Hepatocyte (in vitro differentiated cells): ENCODE results near the gene ADGRB3. TPM values are rescaled to one million over a fixed set of nuclear protein-coding genes. Genes with fewer than 3 reads are reported as not detected.

Experiments
- DNase-seq: peaks from one replicate; pipeline ENCODE4 v3.0.0-alpha.2; 2016; ENCODE audit warnings: low spot score
- H2AFZ ChIP-seq: fragments of 200-600 bp; sonication (generic); 2 replicates; pipeline ENCODE4 v1.6.0; 2016; ENCODE audit warnings: antibody characterized with exemption, mild to moderate bottlenecking
- H3K27ac ChIP-seq: fragments of 200-600 bp; sonication (generic); 2 replicates; pipeline ENCODE4 v1.5.1; 2016; ENCODE audit warnings: mild to moderate bottlenecking
- H3K27me3 ChIP-seq: fragments of 200-600 bp; sonication (generic); 2 replicates; pipeline ENCODE4 v1.6.1; 2016
- H3K36me3 ChIP-seq: fragments of 200-600 bp; sonication (generic); replicated peaks from 2 replicates; pipeline ENCODE4 v1.5.1; 2016; ENCODE audit warnings: low read depth; ENCODE audit not compliant: insufficient read depth
- H3K4me1 ChIP-seq: fragments of 200-600 bp; sonication (generic); 2 replicates; pipeline ENCODE4 v1.5.1; 2016; ENCODE audit warnings: mild to moderate bottlenecking, moderate library complexity; ENCODE audit not compliant: insufficient read depth
- H3K4me2 ChIP-seq: fragments of 200-600 bp; sonication (generic); 2 replicates; pipeline ENCODE4 v1.6.0; 2016
- H3K4me3 ChIP-seq: fragments of 200-600 bp; sonication (generic); 2 replicates; pipeline ENCODE4 v1.5.1; 2016; ENCODE audit warnings: mild to moderate bottlenecking
- H3K79me2 ChIP-seq: fragments of 200-600 bp; sonication (generic); 2 replicates; pipeline ENCODE4 v1.6.0; 2017; ENCODE audit warnings: mild to moderate bottlenecking
- H3K9me2 ChIP-seq: fragments of 200-600 bp; sonication (generic); replicated peaks from 2 replicates; pipeline ENCODE4 v1.6.0; 2017; ENCODE audit warnings: mild to moderate bottlenecking; ENCODE audit not compliant: insufficient read depth
- H3K9me3 ChIP-seq: fragments of 200-600 bp; sonication (generic); 2 replicates; pipeline ENCODE4 v1.5.1; 2016; ENCODE audit warnings: low read depth, mild to moderate bottlenecking
- H4K20me1 ChIP-seq: fragments of 200-600 bp; sonication (generic); 2 replicates; pipeline ENCODE4 v1.6.0; 2016; ENCODE audit warnings: mild to moderate bottlenecking; ENCODE audit not compliant: insufficient read depth, poor library complexity, severe bottlenecking
- EZH2 ChIP-seq: fragments of 200-600 bp; sonication (generic); IDR thresholded peaks from 2 replicates; pipeline ENCODE4 v1.6.1; 2016; ENCODE audit warnings: antibody characterized with exemption, mild to moderate bottlenecking, borderline replicate concordance
- EZH2phosphoT487 ChIP-seq: fragments of 200-600 bp; sonication (generic); IDR thresholded peaks from one replicate; pipeline ENCODE4 v1.6.1; 2018; ENCODE audit warnings: antibody characterized with exemption, mild to moderate bottlenecking, low read depth, moderate library complexity; ENCODE audit not compliant: unreplicated experiment, severe bottlenecking
- WGBS: methylation state at CpG from one replicate; pipeline ENCODE4 v1.1.6; 2016; ENCODE audit warnings: low lambda C conversion rate; ENCODE audit errors: missing lambda C conversion rate; 5-methylcytosine and 5-hydroxymethylcytosine counted together
- polyA plus RNA-seq: library from polyadenylated mRNA; unstranded; fragments of >200 nt; fragmentation: Nextera tagmentation; extraction: Ambion mirVana; gene quantifications from 2 replicates; pipeline ENCODE4 v1.2.1, GENCODE V29; 2016
- total RNA-seq: library from RNA; depleted of rRNA; stranded (reverse); fragments of >200 nt; gene quantifications from 2 replicates; pipeline ENCODE4 v1.2.3, GENCODE V29; 2014
- TF ChIP-seq, protein P1 (sequence below): fragments of 200-600 bp; sonication (generic); IDR thresholded peaks from 2 replicates; pipeline ENCODE4 v1.5.1; 2016; ENCODE audit warnings: antibody characterized with exemption, mild to moderate bottlenecking; ENCODE audit not compliant: poor library complexity

ADGRB3 gene
- total and polyA plus RNA-seq, 2 experiments from 2014 or later = 0.17 to 2.2 TPM

DNA sequence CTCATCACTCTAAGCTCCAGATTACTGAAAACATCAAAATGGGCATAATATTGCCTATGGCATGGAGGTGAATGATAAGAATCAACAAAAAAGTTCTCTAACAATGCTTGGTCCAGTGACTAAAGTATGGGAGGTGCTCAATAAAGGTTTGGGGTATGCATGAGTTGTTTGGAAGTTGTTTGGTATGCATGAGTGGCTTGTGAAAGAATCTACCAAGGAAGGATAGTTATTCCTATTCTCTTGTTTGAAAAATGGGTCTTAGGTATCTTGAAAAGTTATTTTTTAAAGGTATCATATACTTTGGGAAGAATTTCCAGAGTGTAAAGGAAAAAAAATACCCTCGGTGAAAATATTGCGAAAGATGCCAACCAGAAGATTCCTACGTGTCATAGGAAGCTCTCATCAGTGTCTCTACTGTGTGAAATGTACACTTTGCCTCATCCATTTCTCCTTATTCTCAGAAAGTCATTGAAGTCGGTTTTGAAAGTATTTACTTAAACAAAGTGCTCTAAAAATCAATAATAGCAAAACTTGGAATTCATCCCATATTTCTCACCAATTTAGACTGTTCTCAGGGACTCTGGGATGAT is 449.8 kb downstream of the ADGRB3 start:
- TF ChIP-seq EZH2phosphoT487 (no peak), EZH2 (no peak)
- TF ChIP-seq, protein P1, sequence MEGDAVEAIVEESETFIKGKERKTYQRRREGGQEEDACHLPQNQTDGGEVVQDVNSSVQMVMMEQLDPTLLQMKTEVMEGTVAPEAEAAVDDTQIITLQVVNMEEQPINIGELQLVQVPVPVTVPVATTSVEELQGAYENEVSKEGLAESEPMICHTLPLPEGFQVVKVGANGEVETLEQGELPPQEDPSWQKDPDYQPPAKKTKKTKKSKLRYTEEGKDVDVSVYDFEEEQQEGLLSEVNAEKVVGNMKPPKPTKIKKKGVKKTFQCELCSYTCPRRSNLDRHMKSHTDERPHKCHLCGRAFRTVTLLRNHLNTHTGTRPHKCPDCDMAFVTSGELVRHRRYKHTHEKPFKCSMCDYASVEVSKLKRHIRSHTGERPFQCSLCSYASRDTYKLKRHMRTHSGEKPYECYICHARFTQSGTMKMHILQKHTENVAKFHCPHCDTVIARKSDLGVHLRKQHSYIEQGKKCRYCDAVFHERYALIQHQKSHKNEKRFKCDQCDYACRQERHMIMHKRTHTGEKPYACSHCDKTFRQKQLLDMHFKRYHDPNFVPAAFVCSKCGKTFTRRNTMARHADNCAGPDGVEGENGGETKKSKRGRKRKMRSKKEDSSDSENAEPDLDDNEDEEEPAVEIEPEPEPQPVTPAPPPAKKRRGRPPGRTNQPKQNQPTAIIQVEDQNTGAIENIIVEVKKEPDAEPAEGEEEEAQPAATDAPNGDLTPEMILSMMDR = no peak
- Histone ChIP-seq H3K27me3 (no peaks in the 10 kb centered on the region), H3K27ac (no peak overlapping the region), H3K4me3 (no peak overlapping the region), H3K9me3 (no peaks in the 10 kb centered on the region), H4K20me1 (no peaks in the 10 kb centered on the region), H3K9me2 (no peaks in the 10 kb centered on the region), H2AFZ (no peak overlapping the region), H3K79me2 (no peaks in the 10 kb centered on the region), H3K4me2 (no peak overlapping the region), H3K4me1 (no peaks in the 10 kb centered on the region), H3K36me3 (no peaks in the 10 kb centered on the region)
- no peak for DNase-seq
- whole genome bisulfite sequencing = 82% methylated on average over 4 of the region's 4 CpGs

- 81% methylated on average over 2 of the region's 2 CpGs for WGBS
- Histone ChIP-seq H3K27ac (no peak overlapping the region), H4K20me1 (no peaks in the 10 kb centered on the region), H3K79me2 (no peaks in the 10 kb centered on the region), H3K9me2 (no peaks in the 10 kb centered on the region), H2AFZ (no peak overlapping the region), H3K4me2 (no peak overlapping the region), H3K9me3 (no peaks in the 10 kb centered on the region), H3K4me3 (no peak overlapping the region), H3K4me1 (no peaks in the 10 kb centered on the region), H3K27me3 (no peaks in the 10 kb centered on the region), H3K36me3 (no peaks in the 10 kb centered on the region)
- TF ChIP-seq EZH2 = no peak
- no peak for TF ChIP-seq EZH2phosphoT487
- TF ChIP-seq, protein P1 = no peak
- no peak for DNase-seq
Observed at GRCh38 chr6:69086689-69087088, 451.6 kb downstream of the ADGRB3 start.

- no peak for TF ChIP-seq EZH2
- TF ChIP-seq, protein P1 = no peak
- no peak for TF ChIP-seq EZH2phosphoT487
- H3K27ac ChIP-seq = no peak overlapping the region
- DNase-seq = no peak
- H4K20me1 ChIP-seq = no peaks in the 10 kb centered on the region
- no peaks in the 10 kb centered on the region for H3K27me3 ChIP-seq
- no peak overlapping the region for H3K4me2 ChIP-seq
- 96% methylated on average over 1 of the region's 1 CpG for WGBS
- H3K4me3 ChIP-seq = no peak overlapping the region
- H2AFZ ChIP-seq = no peak overlapping the region
- no peaks in the 10 kb centered on the region for H3K9me3 ChIP-seq
- H3K9me2 ChIP-seq = no peaks in the 10 kb centered on the region
- no peaks in the 10 kb centered on the region for H3K4me1 ChIP-seq
- no peaks in the 10 kb centered on the region for H3K79me2 ChIP-seq
- no peaks in the 10 kb centered on the region for H3K36me3 ChIP-seq
Observed at GRCh38 chr6:69089539-69089938, 454.5 kb downstream of the ADGRB3 start.

DNA sequence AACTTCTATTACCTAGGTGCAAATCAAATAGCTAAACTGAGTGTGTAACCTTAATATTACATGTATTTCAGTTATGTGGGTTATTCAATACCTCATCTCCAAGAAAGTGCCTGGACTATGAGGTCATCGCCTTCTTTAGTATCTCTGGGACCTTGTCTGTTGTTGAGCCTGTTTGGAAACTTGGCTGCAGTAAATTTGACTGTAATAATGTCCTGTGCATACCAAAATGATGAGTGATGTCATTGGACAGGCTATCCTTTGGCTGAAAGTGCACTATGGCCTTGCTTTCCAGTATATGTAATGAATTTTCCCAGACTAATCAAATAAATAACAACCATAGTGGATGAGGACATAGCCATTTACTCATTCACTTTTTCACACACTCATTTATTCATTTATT is 455.1 kb downstream of the ADGRB3 start:
- Histone ChIP-seq H3K27me3 (no peaks in the 10 kb centered on the region), H3K4me1 (no peaks in the 10 kb centered on the region), H4K20me1 (no peaks in the 10 kb centered on the region), H3K79me2 (no peaks in the 10 kb centered on the region), H3K4me2 (no peak overlapping the region), H3K27ac (no peak overlapping the region), H3K9me2 (no peaks in the 10 kb centered on the region), H3K36me3 (no peaks in the 10 kb centered on the region), H3K4me3 (no peak overlapping the region), H3K9me3 (no peaks in the 10 kb centered on the region), H2AFZ (no peak overlapping the region)
- TF ChIP-seq EZH2phosphoT487 = no peak
- TF ChIP-seq, protein P1 = no peak
- no peak for TF ChIP-seq EZH2
- DNase-seq = peak; percentile 5
- 81% methylated on average over 1 of the region's 1 CpG for WGBS
